Activated CD4-positive, alpha-beta T cell treated with anti-CD3 and anti-CD28 coated beads for 48 hours (primary cell): ENCODE measurements around the gene B3GALNT2.
A peak's percentile ranks its signal among the peaks of the same experiment; 100 is the strongest.

Experiments
- DNase-seq: peaks from one replicate; pipeline ENCODE4 v3.0.0-alpha.2; 2020

Gene B3GALNT2

GRCh38 chr1:235450886-235451483 is 53.3 kb downstream of the B3GALNT2 start:
- DNase-seq = no peak

- DNase-seq = no peak
These were observed 53.8 kb downstream of the B3GALNT2 start for GRCh38 chr1:235450433-235450832.

DNA sequence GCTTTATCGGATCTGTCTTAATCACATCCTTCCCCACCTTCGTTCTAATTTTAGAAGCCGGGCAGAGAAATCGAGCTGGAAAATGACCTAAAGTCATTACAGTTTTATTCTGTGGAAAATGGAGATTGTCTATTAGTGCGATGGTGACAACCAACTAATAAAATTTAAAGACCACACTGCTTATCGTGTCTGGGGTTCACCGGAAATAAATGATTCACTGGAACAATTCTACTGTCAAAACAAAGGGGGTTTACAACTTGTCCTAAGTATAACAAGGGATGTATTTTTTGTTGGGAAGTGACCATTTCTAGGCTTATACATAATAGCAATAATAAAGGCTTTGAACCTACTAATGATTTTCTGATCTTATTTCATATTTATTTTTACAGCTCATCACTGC is 55.6 kb downstream of the B3GALNT2 start:
- DNase-seq = no peak

DNA sequence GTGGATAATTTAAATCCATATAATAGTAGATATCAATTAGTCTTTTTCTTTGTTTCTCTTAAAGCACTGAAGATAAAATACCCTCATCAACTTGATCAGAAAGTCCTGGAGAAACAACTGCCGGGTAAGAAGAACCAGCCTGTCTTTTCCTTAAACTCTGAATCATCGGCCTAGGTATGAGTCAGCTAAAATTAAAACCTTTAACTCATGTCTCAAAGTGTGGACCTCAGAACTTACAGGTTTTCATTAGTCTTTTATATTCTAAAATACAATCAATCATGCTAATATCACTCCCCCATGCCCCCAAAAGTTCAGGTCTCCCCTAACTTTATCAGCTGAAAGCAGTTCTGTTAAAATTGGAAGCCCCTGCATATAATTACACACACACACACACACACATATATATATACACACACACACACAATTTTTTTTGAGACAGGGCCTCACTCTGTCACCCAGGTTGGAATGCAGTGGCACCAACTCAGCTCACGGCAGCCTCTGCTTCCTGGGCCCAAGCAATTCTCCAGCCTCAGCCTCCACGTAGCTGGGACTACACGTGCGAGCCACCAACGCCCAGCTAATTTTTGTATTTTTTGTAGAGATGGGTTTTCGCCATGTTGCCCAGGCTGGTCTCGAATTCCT is 61.3 kb downstream of the B3GALNT2 start:
- no peak for DNase-seq

GRCh38 chr1:235441159-235441685 is 63.0 kb downstream of the B3GALNT2 start:
- DNase-seq = no peak

GRCh38 chr1:235434001-235434400 is 70.3 kb downstream of the B3GALNT2 start:
- no peak for DNase-seq

DNA sequence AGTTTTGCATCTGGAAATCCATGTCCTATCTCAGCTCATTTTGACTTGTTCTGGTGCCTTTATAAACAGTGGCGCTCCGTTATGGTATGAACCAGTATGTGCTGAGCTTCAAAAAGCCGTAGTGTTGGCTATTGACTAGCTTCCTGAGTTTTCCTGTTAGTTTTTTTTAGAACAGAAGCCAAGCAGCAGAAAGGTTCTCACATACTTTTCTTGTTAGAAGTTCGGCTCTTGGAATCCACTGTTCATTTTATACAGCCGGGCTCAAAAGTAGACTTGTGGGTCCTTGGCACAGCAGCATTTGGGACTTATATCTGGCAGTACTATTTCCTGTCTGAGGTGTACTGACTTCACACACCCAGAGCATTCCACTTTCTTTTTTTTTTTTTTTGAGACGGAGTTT is 73.3 kb downstream of the B3GALNT2 start:
- DNase-seq = no peak

- no peak for DNase-seq
These were observed 75.1 kb downstream of the B3GALNT2 start for GRCh38 chr1:235429143-235429542.

DNA sequence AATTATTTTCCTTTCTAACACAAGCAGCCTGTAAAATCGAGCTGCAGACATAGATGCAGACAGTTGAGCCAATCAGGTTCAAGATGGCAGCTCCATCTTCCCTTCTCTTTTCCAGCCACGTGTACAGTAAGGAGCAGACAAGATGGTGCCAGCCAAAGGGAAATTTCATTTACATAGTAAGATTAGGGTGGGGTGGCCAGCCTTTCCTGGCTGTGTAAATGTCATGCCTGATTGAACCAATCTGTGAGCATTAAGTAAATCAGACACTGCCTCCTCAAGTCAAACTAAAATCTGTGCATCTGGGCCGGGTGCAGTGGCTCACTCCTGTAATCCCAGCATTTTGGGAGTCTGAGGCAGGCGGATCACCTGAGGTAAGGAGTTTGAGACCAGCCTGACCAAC is 76.8 kb downstream of the B3GALNT2 start:
- no peak for DNase-seq

GRCh38 chr1:235426680-235427079 is 77.6 kb downstream of the B3GALNT2 start:
- no peak for DNase-seq

DNA sequence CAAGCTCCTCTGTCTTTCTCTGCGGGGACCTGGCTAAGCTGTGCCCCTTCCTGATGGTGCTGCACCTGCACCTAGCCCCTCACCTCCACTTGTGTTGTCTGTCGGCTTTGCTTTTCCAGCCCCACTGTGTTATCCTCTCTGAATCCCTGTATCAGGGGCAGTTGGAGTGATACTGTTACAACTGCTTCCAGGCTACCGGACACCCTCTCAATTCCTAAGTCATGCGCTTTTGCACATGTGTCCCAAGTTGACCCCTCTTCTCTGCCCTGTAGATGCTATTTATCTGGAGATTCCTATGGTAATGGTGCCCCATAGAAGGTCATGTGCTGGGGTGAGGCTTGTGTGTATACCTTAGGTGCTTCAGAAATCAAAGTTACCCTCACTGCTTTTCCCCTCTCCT is 78.1 kb downstream of the B3GALNT2 start:
- no peak for DNase-seq

- no peak for DNase-seq
These were observed 78.9 kb downstream of the B3GALNT2 start for GRCh38 chr1:235425357-235425756.

- DNase-seq = no peak
These were observed 80.2 kb downstream of the B3GALNT2 start for GRCh38 chr1:235424092-235424491.

DNA sequence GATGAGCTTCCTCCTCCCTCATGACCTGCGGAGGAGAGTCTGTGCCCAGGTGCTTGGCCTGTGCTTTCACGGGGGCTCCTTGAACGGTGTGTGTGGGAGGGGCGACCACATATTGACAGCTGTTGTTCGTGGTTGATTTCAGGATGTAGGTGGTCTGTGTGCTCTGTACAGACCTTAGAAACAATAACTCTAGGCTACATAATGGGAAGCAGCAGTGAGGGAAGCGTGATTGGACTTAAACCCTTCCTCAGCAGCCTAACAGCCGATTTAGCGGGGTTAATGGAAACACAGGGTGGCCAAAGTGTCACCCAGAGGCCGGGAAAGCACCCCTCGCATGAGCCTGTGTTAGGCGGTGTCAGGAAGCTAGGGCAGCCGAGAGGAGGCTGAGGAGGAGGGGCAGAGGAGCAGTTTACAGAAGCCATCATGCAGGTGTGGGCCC is 81.0 kb downstream of the B3GALNT2 start:
- DNase-seq = peak; percentile 37

DNA sequence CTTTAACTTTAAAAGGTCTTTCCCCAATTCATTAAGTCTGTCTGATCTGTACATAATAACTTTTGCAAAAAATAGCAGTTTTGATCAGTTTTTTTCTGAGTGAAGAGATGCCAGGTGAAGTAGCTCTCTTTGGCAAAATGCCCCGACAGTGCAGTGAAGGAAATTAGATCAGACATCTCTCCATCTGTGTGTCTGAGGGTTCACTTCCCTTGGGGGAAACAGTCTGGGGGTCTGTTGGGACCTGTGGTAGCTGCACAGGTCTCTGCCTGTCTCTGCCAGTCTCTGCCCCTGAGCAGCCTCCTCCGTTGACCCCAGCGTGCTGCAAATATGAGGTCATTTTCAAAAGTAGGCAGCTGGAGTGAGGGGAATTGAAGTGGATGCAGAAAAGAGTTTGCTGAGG is 82.5 kb downstream of the B3GALNT2 start:
- no peak for DNase-seq

GRCh38 chr1:235417086-235417697 is 87.1 kb downstream of the B3GALNT2 start:
- DNase-seq = peak; percentile 71

GRCh38 chr1:235416662-235417049 is 87.6 kb downstream of the B3GALNT2 start:
- no peak for DNase-seq

DNA sequence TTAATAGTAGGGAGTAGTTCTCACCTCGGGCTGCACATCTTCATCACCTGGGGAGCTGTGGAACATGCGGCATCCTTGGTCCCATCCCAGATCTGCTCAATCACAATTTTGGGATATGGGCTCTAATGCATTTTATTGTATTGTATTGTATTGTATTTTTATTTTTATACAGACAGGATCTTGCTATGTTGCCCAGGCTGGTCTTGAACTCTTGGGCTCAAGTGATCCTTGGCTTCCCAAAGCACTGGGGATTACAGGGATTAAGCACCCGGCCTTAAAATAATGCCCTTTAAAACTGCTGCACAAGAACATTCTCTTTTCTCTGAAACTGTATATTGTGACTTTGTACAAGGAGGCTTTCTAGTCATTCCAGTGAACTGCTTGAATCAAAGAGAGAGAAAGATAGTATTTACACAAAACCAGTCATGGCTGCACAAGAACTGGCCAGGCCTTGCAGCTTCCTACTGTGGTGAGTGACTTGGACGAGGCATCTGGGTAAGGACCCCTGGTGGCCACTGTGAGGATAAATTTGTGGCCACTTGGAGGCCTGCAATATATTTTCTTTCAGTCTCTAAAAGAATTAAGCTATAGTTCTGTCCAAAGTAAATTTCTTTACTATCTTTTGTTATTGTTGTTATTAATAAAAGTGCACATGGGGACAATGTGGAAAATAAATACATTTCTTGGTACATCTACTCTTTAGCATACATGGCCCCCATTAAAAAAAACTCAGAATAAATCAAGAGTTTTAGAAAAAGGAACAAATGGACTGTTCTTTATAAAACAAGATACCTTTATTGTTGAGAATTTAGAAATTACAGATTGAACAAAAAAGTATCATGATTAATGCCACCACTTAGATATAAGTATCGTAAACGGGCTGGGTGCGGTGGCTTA is 89.0 kb downstream of the B3GALNT2 start:
- DNase-seq = peak; percentile 71

DNA sequence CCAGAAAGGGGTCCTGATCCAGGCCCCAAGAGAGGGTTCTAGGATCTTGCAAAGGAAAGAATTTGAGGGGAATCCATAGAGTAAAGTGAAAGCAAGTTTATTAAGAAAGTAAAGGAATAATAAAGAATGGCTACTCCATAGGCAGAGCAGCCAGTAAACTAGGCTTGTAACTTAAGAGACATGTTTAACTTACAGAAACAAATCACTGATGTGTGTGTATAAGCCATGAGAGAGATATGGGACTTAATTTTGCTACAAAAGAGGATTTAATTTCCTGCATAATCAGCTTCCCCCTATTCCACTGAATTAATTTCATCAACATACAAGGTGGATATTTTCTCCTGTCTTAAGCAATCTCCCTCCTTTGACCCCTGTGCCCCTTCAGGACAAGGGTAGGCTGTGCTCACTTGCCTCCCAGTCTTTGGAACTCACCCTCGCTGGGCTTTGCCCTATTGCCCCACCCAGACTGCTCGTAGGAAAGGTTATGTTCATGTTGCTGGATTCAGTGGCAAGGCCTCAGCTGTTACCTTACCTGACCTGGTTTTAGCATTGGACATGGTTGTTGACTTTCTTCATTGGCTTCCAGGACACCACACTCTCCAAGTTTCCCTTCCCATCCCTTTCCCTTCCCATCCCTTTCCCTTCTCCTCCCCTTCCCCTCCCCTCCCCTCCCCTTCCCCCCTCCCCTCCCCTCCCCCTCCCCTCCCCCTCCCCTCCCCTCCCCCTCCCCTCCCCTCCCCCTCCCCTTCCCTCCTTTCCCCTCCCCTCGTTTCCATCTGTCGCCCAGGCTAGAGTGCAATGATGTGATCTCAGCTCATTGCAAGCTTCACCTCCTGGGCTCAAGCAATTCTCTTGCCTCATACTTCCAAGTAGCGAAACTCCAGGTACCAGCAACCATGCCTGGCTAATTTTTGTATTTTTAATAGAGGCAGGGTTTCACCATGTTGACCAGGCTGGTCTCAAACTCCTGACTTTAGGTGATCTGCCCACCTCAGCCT is 92.5 kb downstream of the B3GALNT2 start:
- no peak for DNase-seq

- DNase-seq = no peak
These were observed 93.8 kb downstream of the B3GALNT2 start for GRCh38 chr1:235410467-235410866.

DNA sequence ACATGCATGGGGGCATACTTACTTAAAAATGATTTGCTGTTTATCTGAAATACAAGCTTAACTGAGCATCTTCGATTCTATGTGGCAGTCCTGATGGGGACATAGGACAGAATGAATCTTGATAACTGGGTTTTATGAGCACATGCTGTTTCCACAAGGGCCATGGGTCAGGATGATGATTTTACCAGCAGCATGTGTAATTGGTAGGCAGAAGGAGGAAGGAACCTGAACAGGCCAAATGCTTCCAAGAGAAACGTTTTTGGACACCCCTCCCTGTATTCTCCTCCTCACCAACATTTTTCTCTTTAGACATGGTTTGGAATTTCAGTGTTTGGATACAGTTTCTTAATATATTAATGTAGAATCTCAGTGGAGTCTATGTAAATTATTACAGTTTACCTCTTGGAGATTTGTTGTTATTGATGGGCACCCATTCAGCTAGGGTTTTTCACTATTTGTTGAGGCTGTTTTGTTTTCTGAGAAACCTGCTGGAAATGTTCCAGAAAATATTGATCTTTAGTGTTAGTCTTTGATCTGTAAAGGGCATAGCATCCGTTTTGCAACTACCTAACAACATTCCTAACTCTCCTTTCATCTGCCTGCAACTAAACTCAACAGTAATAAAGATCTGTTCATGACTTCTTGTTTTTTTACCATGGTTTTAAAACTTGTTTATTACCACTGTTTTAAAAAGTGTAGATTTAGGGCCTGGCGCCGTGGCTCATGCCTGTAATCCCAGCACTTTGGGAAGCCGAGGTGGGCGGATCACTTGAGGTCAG is 95.0 kb downstream of the B3GALNT2 start:
- no peak for DNase-seq
